Astrocyte of the spinal cord (primary cell): Measurements from ENCODE around the gene CDC25B.
A peak's percentile ranks its signal among the peaks of the same experiment; 100 is the strongest.
"Not testable (repeated sequence)": the region's sequence is repeated elsewhere in the genome, so short reads cannot be mapped to it uniquely, and the experiment has no call there.

Experiments
- DNase-seq: peaks from one replicate; pipeline ENCODE4 v3.0.0; 2011; ENCODE audit warnings: low read depth, low spot score
- H3K4me3 ChIP-seq: 2 replicates; pipeline ENCODE4 v1.5.1; 2011; ENCODE audit warnings: low read depth, mild to moderate bottlenecking, low read length, moderate library complexity
- in situ Hi-C: cut with HindIII; loops from 2 replicates; pipeline ENCODE4 v1.10.0; 2017; ENCODE audit warnings: low sequenced_read_pairs
- TF ChIP-seq, protein P1 (sequence below): IDR thresholded peaks from 2 replicates; pipeline ENCODE4 v1.5.1; 2012; ENCODE audit warnings: low read depth, mild to moderate bottlenecking, low read length, inconsistent platforms

Gene CDC25B

DNA sequence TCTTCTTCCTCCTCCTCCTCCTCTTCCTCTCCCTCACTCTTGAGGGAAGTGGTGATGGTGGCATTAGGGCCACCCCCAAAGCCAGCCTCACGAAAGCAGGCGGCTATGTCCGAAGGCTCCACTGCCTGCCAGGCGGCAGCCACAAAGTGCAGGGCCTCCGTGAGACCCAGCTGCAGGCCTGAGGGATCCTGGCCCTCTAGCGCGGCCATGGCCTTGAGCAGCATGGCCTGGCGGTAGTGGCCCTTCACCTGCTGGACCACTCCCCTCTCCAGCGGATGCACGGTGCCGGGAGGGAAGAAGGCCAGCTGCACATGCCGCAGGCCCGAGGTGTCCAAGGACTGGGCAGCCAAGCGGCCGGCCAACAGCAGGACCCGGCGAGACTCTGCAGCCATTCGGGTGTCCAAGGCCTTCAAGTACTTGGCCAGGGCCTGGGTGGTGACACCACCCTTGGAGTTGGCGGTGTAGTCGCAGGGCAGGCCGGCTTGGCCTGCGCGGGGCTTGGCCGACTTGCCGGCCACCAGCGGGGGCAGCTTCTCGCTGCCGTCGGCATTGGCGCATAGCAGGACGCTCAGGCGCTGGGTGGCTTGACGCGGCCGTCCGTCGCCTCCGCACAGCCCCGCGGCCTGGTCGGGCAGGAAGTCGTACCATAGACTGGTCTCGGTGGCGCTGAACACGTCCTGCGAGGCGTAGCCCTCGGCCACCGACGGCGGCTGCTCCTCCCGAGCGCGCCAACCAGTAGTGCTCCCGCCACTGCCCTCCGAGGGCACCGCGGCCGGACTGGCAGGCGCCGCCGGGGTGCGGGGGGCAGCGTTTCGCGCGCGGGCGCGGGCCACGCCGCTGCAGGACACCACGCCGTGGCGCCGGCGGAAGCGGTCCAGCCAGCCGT, 10.6 kb upstream of the CDC25B start:
- DNase-seq: peak; percentile 11
- in situ Hi-C loops: no loop called here
- H3K4me3 ChIP-seq: peak overlapping the region; percentile 65
- TF ChIP-seq, protein P1, sequence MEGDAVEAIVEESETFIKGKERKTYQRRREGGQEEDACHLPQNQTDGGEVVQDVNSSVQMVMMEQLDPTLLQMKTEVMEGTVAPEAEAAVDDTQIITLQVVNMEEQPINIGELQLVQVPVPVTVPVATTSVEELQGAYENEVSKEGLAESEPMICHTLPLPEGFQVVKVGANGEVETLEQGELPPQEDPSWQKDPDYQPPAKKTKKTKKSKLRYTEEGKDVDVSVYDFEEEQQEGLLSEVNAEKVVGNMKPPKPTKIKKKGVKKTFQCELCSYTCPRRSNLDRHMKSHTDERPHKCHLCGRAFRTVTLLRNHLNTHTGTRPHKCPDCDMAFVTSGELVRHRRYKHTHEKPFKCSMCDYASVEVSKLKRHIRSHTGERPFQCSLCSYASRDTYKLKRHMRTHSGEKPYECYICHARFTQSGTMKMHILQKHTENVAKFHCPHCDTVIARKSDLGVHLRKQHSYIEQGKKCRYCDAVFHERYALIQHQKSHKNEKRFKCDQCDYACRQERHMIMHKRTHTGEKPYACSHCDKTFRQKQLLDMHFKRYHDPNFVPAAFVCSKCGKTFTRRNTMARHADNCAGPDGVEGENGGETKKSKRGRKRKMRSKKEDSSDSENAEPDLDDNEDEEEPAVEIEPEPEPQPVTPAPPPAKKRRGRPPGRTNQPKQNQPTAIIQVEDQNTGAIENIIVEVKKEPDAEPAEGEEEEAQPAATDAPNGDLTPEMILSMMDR: no peak

DNA sequence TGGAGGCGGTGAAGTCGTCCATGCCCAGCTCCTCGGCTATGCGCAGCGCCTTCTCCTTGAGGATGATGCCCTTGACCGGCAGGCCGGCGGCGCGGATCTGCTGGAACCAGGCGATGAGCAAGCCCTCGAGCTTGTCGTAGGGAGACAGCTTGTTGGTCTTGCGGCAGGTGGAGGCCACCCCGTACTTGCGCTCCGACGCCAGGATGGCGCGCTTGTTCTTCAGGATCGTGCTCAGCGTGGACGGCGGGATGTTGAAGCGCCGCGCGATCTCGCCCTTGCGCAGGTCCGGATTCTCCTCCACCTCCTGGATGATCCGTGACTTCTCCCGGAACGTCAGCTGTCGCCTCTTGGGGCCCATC, 10.0 kb upstream of the CDC25B start:
- in situ Hi-C loops: no loop called here
- H3K4me3 ChIP-seq: peak overlapping the region; percentile 65
- TF ChIP-seq, protein P1: no peak
- DNase-seq: peak; percentile 62

DNA sequence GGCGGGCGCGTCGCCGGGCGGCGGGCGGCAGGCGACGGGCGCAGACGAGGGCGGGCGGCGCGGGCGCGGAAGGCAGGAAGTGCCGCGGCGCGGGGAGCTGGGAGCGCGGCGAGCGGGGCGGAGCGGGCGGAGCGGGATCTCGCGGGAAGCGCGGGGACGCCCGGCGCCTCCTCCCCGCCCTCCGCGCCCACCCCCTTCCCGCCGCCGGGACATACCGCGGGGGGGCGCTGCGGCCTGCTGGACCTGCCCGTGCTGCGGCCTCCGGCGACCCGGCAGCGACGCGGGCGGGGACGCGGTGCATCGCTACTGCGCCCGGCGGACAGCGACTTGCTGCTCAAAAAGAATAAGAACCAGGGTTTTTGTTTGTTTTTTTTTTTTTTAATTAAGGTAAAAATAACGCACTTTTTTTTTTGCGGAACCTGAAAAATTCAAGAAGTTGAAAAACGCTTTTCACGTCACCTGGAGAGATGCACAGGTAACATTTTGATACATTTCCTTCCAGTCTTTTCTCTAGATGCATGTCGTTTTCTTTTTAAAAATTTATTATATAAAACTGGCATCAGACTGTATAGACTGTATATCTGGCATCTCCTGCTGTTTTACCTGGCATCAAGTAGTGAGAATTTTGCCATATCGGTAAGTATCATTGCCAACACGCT, 9.3 kb upstream of the CDC25B start, which contains the start of gene CENPB:
Gene CENPB (minus strand): TSS at position 76 of the 659 bp plus-strand sequence. CDS start 257 bp downstream, outside the sequence.
- TF ChIP-seq, protein P1: peak; percentile 55
- in situ Hi-C loops: no loop called here
- peak; percentile 78 for DNase-seq
- H3K4me3 ChIP-seq: peak within 1 kb of the TSS; percentile 65

DNA sequence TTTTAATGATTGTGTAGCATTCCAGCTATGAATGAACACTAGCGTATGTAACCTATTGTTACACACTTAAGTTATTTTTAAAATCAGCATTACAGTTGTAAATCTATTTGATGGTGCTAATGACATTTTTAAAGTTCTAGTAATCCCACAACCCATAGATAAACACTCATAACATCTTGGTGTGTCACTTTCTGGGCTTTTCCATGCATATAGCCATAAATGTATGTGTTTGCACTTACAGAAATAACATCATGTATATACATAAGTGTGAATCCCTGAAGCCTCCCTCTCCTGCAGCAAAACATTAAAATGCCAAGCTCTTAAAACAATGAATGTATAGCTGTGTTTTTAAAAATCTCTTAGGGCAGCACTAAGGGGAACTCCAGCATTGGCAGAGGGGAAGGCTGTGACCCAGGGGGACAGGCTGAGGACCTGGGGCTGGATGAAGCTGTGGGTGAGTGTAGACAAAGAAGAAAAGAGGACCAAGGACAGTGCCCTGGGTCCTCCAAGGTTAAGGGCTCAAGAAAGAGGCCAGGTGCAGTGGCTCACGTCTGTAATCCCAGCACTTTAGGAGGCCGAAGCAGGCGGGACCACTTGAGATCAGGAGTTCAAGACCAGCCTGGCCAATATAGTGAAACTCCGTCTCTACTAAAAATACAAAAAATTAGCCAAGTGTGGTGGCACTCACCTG, 8.6 kb upstream of the CDC25B start:
- TF ChIP-seq, protein P1: no peak
- no peak for DNase-seq
- peak overlapping the region; percentile 44 for H3K4me3 ChIP-seq
- in situ Hi-C loops: no loop called here

DNA sequence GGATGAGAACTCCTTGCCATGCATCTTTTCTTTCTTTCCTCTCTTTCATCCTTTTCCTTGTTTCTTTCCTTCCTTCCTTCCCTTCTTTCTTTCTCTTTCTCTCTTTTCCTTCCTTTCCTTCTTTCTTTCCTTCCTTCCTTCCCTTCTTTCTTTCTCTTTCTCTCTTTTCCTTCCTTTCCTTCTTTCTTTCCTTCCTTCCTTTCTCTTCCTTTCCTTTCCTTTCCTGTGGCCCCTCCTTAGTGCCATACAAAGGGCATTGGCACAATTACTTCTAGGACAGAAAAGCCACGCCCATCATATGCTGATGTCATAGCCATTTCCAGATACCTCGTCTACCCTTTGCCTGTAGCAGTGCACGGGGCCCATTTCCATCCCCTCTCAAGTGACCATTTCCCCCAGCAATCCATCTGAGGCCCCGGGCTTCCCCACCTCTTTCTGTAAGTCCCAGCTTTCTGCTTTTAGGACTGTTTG, 7.4 kb upstream of the CDC25B start:
- TF ChIP-seq, protein P1: no peak
- in situ Hi-C loops: no loop called here
- no peak overlapping the region for H3K4me3 ChIP-seq
- DNase-seq: no peak

DNA sequence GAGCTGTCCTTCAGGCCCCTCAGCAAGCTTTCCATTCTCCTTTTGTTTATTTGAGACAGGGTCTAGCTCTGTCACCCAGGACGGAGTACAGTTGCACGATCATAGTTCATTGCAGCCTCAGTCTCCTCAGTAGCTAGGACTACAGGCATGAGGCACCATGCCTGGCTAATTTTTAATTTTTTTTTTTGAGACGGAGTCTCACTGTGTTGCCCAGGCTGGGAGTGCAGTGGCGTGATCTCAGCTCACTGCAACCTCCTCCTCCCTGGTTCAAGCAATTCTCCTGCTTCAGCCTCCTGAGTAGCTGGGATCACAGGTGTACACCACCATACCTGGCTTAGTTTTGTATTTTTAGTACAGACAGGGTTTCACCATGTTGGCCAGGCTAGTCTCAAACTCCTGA, 6.9 kb upstream of the CDC25B start:
- DNase-seq, H3K4me3 ChIP-seq, in situ Hi-C loops: not testable (repeated sequence)

DNA sequence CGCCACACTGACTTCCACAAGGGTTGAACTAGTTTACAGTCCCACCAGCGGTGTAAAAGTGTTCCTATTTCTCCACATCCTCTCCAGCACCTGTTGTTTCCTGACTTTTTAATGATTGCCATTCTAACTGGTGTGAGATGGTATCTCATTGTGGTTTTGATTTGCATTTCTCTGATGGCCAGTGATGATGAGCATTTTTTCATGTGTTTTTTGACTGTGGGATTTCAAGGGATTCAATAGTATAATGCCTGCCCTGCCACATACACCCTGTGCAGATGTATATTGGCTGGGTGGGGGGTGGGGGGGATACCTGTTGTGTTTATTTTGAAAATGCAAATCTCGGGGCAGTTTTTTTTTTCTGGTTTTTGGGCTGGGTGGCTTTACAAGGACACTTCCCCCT, 1.9 kb upstream of the CDC25B start:
- in situ Hi-C loops, H3K4me3 ChIP-seq, DNase-seq: not testable (repeated sequence)
